Measurements from ENCODE around the gene GPR55.

GPR55 gene

GRCh38 chr2:230875347-230876315, 49.4 kb downstream of the GPR55 start:
- TF ChIP-seq, protein P1, sequence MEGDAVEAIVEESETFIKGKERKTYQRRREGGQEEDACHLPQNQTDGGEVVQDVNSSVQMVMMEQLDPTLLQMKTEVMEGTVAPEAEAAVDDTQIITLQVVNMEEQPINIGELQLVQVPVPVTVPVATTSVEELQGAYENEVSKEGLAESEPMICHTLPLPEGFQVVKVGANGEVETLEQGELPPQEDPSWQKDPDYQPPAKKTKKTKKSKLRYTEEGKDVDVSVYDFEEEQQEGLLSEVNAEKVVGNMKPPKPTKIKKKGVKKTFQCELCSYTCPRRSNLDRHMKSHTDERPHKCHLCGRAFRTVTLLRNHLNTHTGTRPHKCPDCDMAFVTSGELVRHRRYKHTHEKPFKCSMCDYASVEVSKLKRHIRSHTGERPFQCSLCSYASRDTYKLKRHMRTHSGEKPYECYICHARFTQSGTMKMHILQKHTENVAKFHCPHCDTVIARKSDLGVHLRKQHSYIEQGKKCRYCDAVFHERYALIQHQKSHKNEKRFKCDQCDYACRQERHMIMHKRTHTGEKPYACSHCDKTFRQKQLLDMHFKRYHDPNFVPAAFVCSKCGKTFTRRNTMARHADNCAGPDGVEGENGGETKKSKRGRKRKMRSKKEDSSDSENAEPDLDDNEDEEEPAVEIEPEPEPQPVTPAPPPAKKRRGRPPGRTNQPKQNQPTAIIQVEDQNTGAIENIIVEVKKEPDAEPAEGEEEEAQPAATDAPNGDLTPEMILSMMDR (IDR thresholded peaks at IDR 0.05; ENCODE audit: insufficient read depth, low read depth, low read length, missing control alignments), result no peak
- no peak for DNase-seq (ENCODE audit: low read depth)
- H3K4me3 ChIP-seq (ENCODE audit: low read length), result no peak overlapping the region

- DNase-seq (ENCODE audit: low read depth), result no peak
- TF ChIP-seq, protein P1 (IDR thresholded peaks at IDR 0.05; ENCODE audit: insufficient read depth, low read depth, low read length, missing control alignments), result no peak
- H3K4me3 ChIP-seq (ENCODE audit: low read length), result no peak overlapping the region
Observed at GRCh38 chr2:230874876-230875275, 50.2 kb downstream of the GPR55 start.

GRCh38 chr2:230874456-230874855, 50.6 kb downstream of the GPR55 start:
- DNase-seq (ENCODE audit: low read depth), result no peak
- no peak overlapping the region for H3K4me3 ChIP-seq (ENCODE audit: low read length)
- TF ChIP-seq, protein P1 (IDR thresholded peaks at IDR 0.05; ENCODE audit: insufficient read depth, low read depth, low read length, missing control alignments), result no peak

- no peak for DNase-seq (ENCODE audit: low read depth)
- TF ChIP-seq, protein P1 (IDR thresholded peaks at IDR 0.05; ENCODE audit: insufficient read depth, low read depth, low read length, missing control alignments), result no peak
- H3K4me3 ChIP-seq (ENCODE audit: low read length), result no peak overlapping the region
Observed at GRCh38 chr2:230873661-230874401, 51.2 kb downstream of the GPR55 start.

GRCh38 chr2:230872968-230873660, 51.9 kb downstream of the GPR55 start:
- TF ChIP-seq, protein P1 (IDR thresholded peaks at IDR 0.05; ENCODE audit: insufficient read depth, low read depth, low read length, missing control alignments), result no peak
- no peak overlapping the region for H3K4me3 ChIP-seq (ENCODE audit: low read length)
- DNase-seq (ENCODE audit: low read depth), result no peak

DNA sequence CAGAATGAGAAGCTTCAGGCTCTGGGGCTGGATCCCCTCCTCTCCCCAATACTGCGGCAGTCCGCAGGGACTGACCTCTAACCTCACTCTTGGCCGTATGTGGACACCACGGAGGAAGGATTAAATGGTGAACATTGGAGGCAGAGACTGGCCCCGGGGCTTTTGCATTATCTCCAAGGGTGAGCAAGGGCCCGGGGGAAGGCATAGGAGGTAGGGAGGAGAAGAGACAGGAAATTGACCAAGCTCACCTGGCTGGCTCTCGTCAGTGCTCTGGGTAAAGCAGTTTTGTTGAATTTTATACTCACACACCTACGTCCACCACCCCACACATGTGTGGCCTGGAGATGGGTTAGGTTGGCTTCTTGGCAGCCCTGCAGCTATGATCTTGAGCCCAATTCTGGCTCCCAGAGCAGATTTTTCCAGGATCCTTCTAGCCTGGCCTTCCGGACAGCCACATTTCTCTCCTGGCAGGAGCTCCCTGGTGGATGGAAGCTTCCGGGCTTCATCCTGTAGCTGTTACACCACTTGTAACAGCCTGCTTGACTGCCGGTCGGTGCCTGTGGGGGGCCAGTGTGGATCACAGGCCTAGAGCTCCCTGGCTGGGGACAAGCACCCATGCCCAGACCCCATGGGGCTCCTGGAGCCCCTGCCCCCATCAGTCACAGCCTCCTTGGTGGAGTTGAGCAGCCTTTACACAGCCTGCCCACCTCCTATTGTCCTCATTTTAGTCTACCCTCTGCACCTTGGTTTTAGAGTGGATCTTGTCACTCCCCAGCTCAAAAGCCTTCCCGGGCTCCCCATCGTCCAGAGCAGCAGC, 52.7 kb downstream of the GPR55 start:
- DNase-seq (ENCODE audit: low read depth), result no peak
- TF ChIP-seq, protein P1 (IDR thresholded peaks at IDR 0.05; ENCODE audit: insufficient read depth, low read depth, low read length, missing control alignments), result no peak
- H3K4me3 ChIP-seq (ENCODE audit: low read length), result no peak overlapping the region
